Thoracic aorta (tissue), 2 donors: ENCODE results near the gene AP1M2. TPM values are rescaled to one million over a fixed set of nuclear protein-coding genes. Genes with fewer than 3 reads are reported as not detected.
A peak's percentile ranks its signal among the peaks of the same experiment; 100 is the strongest.

Experiments used
- ATAC-seq: fragments of 150-250 bp; one replicate; pipeline ENCODE4 v1.8.0; 2017; ENCODE audit warnings: low read depth; ENCODE audit not compliant: insufficient number of reproducible peaks, low FRiP score
- DNase-seq: peaks from one replicate; pipeline ENCODE4 v3.0.0-alpha.2; 2020; ENCODE audit warnings: low spot score
- H3K27ac ChIP-seq, 2 donors: fragments of 200-600 bp; sonication (generic); 1 replicate in 1 of 2; 2 replicates in 1 of 2; pipeline ENCODE4 v1.5.1; 2016; ENCODE audit warnings: mild to moderate bottlenecking in 2 of 2, moderate library complexity in 2 of 2
- H3K27me3 ChIP-seq: fragments of 200-600 bp; sonication (generic); replicated peaks from 2 replicates; pipeline ENCODE4 v1.6.0; 2016; ENCODE audit warnings: mild to moderate bottlenecking; ENCODE audit not compliant: insufficient read depth
- H3K36me3 ChIP-seq: fragments of 200-600 bp; sonication (generic); one replicate; pipeline ENCODE4 v1.5.1; 2016
- H3K4me1 ChIP-seq, 2 donors: fragments of 200-600 bp; sonication (generic); 1 replicate in 1 of 2; 2 replicates in 1 of 2; pipeline versions ENCODE4 v1.5.1 to v1.6.0; 2016; ENCODE audit warnings: low read depth in 2 of 2, mild to moderate bottlenecking in 1 of 2; ENCODE audit not compliant: control insufficient read depth in 1 of 2
- H3K4me3 ChIP-seq: fragments of 200-600 bp; sonication (generic); 2 replicates; pipeline ENCODE4 v1.5.1; 2016; ENCODE audit warnings: mild to moderate bottlenecking
- H3K9me3 ChIP-seq: fragments of 200-600 bp; sonication (generic); 2 replicates; pipeline ENCODE4 v1.5.1; 2016
- total RNA-seq, 2 donors: library from RNA; depleted of rRNA; stranded (reverse); fragments of >200 nt; gene quantifications; one replicate each; pipeline versions ENCODE4 v1.1.0 to v1.2.3, GENCODE V29; 2016
- TF ChIP-seq, protein P1 (sequence below): fragments of 200-600 bp; sonication (generic); IDR thresholded peaks from one replicate; pipeline ENCODE4 v1.5.1; 2019; ENCODE audit warnings: antibody characterized with exemption

The AP1M2 gene
- total RNA-seq, 2 donors from 2014 or later: 2.3 TPM; not detected in 1

DNA sequence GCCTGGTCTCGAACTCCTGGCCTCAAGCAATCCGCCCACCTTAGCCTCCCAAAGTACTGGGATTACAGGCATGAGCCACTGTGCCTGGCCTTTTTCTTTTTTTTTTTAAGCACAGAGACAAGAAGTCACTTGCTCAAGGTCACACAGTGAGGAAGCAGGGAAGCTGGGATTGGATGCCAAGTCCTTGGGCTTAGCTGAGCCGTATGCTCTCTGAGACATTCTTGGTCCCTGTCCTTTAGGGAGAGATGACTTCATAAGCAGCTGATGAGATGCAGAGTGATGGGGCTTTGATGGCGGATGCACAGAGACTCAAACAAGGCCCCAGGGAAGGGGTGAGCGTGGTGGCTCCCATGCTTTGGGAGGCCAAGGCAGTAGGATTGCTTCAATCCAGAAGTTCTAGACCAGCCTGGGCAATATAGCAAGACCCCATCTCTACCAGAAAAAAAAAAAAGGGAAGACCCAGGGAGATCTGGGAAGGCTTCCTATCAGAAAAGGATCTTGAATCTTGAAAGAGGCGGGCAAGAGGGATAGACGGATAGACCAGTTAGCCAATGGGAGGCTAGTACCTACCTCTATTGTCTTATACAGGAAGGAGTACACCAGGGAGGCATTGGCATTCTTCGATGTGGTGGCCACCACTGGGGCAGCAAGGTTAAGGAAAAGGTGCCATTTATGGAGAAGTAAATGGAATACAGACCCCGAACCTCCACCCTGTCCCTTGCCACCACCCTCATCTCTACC is 3.9 kb downstream of the AP1M2 start:
- H3K27me3 ChIP-seq: no peaks in the 10 kb centered on the region
- H3K4me1 ChIP-seq: no peaks in the 10 kb centered on the region
- H3K4me3 ChIP-seq: no peak overlapping the region
- H3K9me3 ChIP-seq: no peaks in the 10 kb centered on the region
- ATAC-seq (no peak), DNase-seq (no peak)
- no peaks in the 10 kb centered on the region for H3K36me3 ChIP-seq
- TF ChIP-seq, protein P1, sequence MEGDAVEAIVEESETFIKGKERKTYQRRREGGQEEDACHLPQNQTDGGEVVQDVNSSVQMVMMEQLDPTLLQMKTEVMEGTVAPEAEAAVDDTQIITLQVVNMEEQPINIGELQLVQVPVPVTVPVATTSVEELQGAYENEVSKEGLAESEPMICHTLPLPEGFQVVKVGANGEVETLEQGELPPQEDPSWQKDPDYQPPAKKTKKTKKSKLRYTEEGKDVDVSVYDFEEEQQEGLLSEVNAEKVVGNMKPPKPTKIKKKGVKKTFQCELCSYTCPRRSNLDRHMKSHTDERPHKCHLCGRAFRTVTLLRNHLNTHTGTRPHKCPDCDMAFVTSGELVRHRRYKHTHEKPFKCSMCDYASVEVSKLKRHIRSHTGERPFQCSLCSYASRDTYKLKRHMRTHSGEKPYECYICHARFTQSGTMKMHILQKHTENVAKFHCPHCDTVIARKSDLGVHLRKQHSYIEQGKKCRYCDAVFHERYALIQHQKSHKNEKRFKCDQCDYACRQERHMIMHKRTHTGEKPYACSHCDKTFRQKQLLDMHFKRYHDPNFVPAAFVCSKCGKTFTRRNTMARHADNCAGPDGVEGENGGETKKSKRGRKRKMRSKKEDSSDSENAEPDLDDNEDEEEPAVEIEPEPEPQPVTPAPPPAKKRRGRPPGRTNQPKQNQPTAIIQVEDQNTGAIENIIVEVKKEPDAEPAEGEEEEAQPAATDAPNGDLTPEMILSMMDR: no peak
- no peak overlapping the region for H3K27ac ChIP-seq

DNA sequence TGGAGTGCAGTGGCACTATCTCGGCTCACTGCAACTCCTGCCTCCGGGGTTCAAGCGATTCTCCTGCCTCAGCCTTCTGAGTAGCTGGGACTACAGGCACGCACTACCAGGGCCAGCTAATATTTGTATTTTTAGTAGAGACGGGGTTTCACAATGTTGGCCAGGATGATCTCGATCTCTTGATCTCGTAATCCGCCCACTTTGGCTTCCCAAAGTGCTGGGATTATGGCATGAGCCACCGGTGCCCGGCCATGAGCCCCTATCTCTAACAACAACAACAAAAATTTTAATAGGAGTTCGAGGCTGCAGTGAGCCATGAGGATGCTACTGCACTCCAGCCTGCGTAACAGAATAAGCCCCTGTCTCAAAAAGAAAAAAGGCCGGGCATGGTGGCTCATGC is 5.0 kb downstream of the AP1M2 start:
- Histone ChIP-seq H3K27me3 (no peaks in the 10 kb centered on the region), H3K9me3 (no peaks in the 10 kb centered on the region), H3K4me1 (no peaks in the 10 kb centered on the region), H3K4me3 (no peak overlapping the region), H3K36me3 (no peaks in the 10 kb centered on the region), H3K27ac (no peak overlapping the region)
- TF ChIP-seq, protein P1: no peak
- ATAC-seq (no peak), DNase-seq (no peak)

DNA sequence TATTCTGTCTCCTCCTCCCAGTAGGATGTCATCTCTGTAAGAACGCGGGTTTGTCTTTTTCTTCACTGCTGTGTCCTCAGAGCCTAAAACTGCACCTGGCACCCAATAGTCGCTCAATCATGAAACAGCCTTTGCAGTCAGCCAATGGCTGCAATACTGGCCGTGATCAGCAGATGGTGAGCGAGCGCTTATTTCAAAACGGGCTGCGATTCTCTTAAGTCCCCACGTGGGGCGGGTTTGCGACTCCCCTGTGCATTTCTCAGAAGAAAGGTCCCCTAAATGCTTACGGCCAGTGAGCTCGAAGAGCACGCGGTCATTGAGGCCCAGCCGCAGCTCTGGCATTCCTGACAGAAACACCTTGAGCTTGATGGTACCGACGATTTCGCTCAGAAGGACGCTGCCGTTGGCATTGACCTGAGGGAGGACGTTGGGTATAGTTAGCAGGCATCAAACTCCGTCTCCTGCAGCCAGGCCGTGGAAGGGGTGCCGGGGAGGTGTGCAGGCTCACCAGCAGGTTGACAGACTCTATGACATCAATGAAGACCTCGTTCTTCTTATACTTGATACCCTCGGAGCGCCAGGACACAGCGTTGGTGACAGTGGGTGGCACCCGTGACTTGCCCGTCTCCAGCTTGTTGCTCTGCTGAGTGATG is 6.0 kb downstream of the AP1M2 start:
- Histone ChIP-seq H3K27ac (no peak overlapping the region), H3K9me3 (no peaks in the 10 kb centered on the region), H3K36me3 (no peaks in the 10 kb centered on the region), H3K27me3 (no peaks in the 10 kb centered on the region), H3K4me1 (no peaks in the 10 kb centered on the region), H3K4me3 (peak overlapping the region; percentile 53)
- DNase-seq (peak; percentile 79), ATAC-seq (peak; percentile 79)
- TF ChIP-seq, protein P1: peak; percentile 98

DNA sequence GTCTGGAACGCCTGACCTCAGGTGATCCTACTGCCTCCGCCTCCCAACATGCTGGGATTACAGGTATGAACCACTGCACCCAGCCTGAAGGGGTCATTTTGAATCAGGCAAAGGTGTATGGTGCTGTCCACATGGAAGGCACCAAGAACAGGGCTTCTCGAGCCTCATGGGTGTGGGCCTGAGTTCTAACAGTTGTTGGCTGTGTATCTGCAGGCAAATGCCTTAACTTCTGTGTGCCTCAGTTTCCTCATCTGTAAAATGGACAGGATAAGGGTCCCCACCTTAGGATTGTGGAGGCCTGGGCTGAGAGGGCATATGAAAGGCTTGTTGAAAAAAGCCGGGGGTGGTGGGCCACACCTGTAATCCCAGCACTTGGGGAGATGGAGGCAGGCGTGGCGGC is 9.2 kb downstream of the AP1M2 start:
- DNase-seq: no peak
- ATAC-seq: no peak
- TF ChIP-seq, protein P1: no peak
- Histone ChIP-seq H3K9me3 (no peaks in the 10 kb centered on the region), H3K4me3 (no peak overlapping the region), H3K36me3 (no peaks in the 10 kb centered on the region), H3K27me3 (no peaks in the 10 kb centered on the region), H3K4me1 (no peaks in the 10 kb centered on the region), H3K27ac (no peak overlapping the region)

DNA sequence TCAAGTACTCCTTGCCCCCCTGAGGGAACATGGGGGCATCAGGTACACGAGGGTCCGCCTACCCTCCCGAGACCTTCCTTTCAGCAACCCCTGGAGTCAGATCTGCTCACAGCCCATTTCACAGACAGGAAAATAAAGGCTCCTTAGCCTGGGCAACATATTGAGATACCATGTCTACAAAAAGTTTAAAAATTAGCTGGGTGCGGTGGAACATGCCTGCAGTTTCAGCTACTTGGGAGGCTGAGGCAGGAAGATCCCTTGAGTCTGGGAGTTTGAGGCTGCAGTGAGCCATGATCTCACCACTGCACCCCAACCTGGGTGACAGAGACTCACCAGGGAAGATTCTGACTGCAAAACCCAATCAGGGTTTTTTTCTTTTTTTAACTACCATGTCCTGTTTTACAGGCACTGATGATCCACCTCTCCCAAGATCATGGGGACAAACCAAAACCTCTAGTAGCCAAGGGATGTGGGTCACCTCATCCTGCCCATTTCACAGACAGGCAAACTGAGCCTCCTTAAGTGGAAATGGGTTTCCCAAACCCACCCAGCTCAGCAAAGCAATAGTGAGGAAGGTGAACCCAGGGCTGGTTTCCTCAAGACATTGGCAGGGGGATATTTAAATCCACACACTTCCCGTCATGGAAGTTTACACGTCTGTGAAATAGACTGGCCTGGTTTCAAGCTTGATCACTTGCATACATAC is 11.9 kb downstream of the AP1M2 start:
- TF ChIP-seq, protein P1: no peak
- no peak overlapping the region for H3K4me3 ChIP-seq
- no peak for DNase-seq
- no peak overlapping the region for H3K27ac ChIP-seq
- no peak for ATAC-seq
- peaks cover 0 to 3% of the 10 kb centered on the region in 2 donors for H3K4me1 ChIP-seq
- H3K9me3 ChIP-seq: no peaks in the 10 kb centered on the region
- H3K36me3 ChIP-seq: no peaks in the 10 kb centered on the region
- H3K27me3 ChIP-seq: no peaks in the 10 kb centered on the region
